ENCODE data around the gene IFNA4. TPM values are rescaled to one million over a fixed set of nuclear protein-coding genes. Genes with fewer than 3 reads are reported as not detected.
"Not testable (repeated sequence)": the region's sequence is repeated elsewhere in the genome, so short reads cannot be mapped to it uniquely, and the experiment has no call there.

The IFNA4 gene
- total and polyA plus RNA-seq, 9 donors = not detected

GRCh38 chr9:21213411-21214326 is 26.3 kb upstream of the IFNA4 start:
- not testable (repeated sequence) for H3K9me3 ChIP-seq
- 43 to 51% (median 45%) methylated on average over 5 of the region's 5 CpGs for WGBS, 3 donors

GRCh38 chr9:21212160-21212559 is 24.8 kb upstream of the IFNA4 start:
- not testable (repeated sequence) for DNase-seq

More at GRCh38 chr9:21213411-21214326, 26.3 kb upstream of the IFNA4 start:
- intact Hi-C loops (cut with DNase I); H3K27ac ChIP-seq; H3K4me1 ChIP-seq (ENCODE audit: insufficient read depth); H3K36me3 ChIP-seq; DNase-seq; H3K27me3 ChIP-seq; H3K4me3 ChIP-seq: not testable (repeated sequence)

GRCh38 chr9:21210782-21211181 is 23.4 kb upstream of the IFNA4 start:
- H3K4me3 ChIP-seq; H3K27ac ChIP-seq; DNase-seq; H3K9me3 ChIP-seq; H3K36me3 ChIP-seq; intact Hi-C loops (cut with DNase I); H3K4me1 ChIP-seq (ENCODE audit: insufficient read depth); H3K27me3 ChIP-seq: not testable (repeated sequence)
- 82 to 95% (median 89%) methylated on average over 2 of the region's 2 CpGs for WGBS, 3 donors

More at GRCh38 chr9:21212160-21212559, 24.8 kb upstream of the IFNA4 start:
- H3K27me3 ChIP-seq; intact Hi-C loops (cut with DNase I); H3K36me3 ChIP-seq; H3K4me1 ChIP-seq (ENCODE audit: insufficient read depth); H3K4me3 ChIP-seq; H3K27ac ChIP-seq; H3K9me3 ChIP-seq: not testable (repeated sequence)
- 51 to 60% (median 55%) methylated on average over 1 to 2 of the region's 2 CpGs for WGBS, 3 donors

- Histone ChIP-seq H3K4me3 (no peak overlapping the region), H3K27ac (no peak overlapping the region), H3K27me3 (no peaks in the 10 kb centered on the region), H3K36me3 (no peaks in the 10 kb centered on the region), H3K4me1 (ENCODE audit: insufficient read depth) (no peaks in the 10 kb centered on the region), H3K9me3 (no peaks in the 10 kb centered on the region)
- TF ChIP-seq EP300 (IDR thresholded peaks at IDR 0.05) (no peak), POLR2A (IDR thresholded peaks at IDR 0.05) (no peak)
- 91 to 93% (median 92%) methylated on average over 6 to 7 of the region's 7 CpGs for WGBS, 3 donors
- intact Hi-C loops (cut with DNase I) = no loop called here
- DNase-seq = no peak
Measured at GRCh38 chr9:21210311-21210710, 22.9 kb upstream of the IFNA4 start.

- WGBS, 3 donors = 58 to 82% (median 64%) methylated on average over 3 of the region's 3 CpGs
- H3K36me3 ChIP-seq; H3K4me3 ChIP-seq; intact Hi-C loops (cut with DNase I); H3K4me1 ChIP-seq (ENCODE audit: insufficient read depth); H3K27me3 ChIP-seq; DNase-seq; H3K9me3 ChIP-seq; H3K27ac ChIP-seq: not testable (repeated sequence)
Measured at GRCh38 chr9:21207043-21207442, 19.7 kb upstream of the IFNA4 start, which contains the start of gene IFNA10. Gene IFNA10, minus strand, starts transcription at chr9:21207143. Its CDS starts 46 bp downstream, at chr9:21207097.

- no peak for TF ChIP-seq POLR2A (IDR thresholded peaks at IDR 0.05)
- intact Hi-C loops (cut with DNase I) = no loop called here
Measured at GRCh38 chr9:21205204-21205603, 17.8 kb upstream of the IFNA4 start.

GRCh38 chr9:21202105-21202504 is 14.7 kb upstream of the IFNA4 start, which contains the start of gene IFNA7:
Gene IFNA7, minus strand, starts transcription at chr9:21202205. Its CDS starts 40 bp downstream, at chr9:21202165.
- H3K27me3 ChIP-seq; DNase-seq; intact Hi-C loops (cut with DNase I); H3K9me3 ChIP-seq; H3K4me3 ChIP-seq; H3K4me1 ChIP-seq (ENCODE audit: insufficient read depth); H3K36me3 ChIP-seq; H3K27ac ChIP-seq: not testable (repeated sequence)
- WGBS, 3 donors = 48 to 66% (median 63%) methylated on average over 4 of the region's 4 CpGs

More at GRCh38 chr9:21205204-21205603, 17.8 kb upstream of the IFNA4 start:
- Histone ChIP-seq H3K27ac (no peak overlapping the region), H3K27me3 (no peaks in the 10 kb centered on the region), H3K36me3 (no peaks in the 10 kb centered on the region), H3K4me1 (ENCODE audit: insufficient read depth) (no peaks in the 10 kb centered on the region), H3K9me3 (no peaks in the 10 kb centered on the region), H3K4me3 (no peak overlapping the region)
- DNase-seq = no peak

GRCh38 chr9:21194867-21195776 is 7.7 kb upstream of the IFNA4 start:
- H3K27ac ChIP-seq; H3K4me1 ChIP-seq (ENCODE audit: insufficient read depth); H3K36me3 ChIP-seq; DNase-seq; H3K27me3 ChIP-seq; H3K9me3 ChIP-seq; intact Hi-C loops (cut with DNase I); H3K4me3 ChIP-seq: not testable (repeated sequence)
- 34 to 40% (median 35%) methylated on average over 6 of the region's 6 CpGs for WGBS, 3 donors

- 30 to 40% (median 38%) methylated on average over 4 of the region's 4 CpGs for WGBS, 3 donors
- DNase-seq; H3K36me3 ChIP-seq; H3K9me3 ChIP-seq; intact Hi-C loops (cut with DNase I); H3K4me1 ChIP-seq (ENCODE audit: insufficient read depth); H3K27ac ChIP-seq; H3K4me3 ChIP-seq; H3K27me3 ChIP-seq: not testable (repeated sequence)
Measured at GRCh38 chr9:21182810-21183736, 4.3 kb downstream of the IFNA4 start.

Data from ovary (tissue), 9 donors.